ENCODE data around the gene GPANK1. TPM values are rescaled to one million over a fixed set of nuclear protein-coding genes. Genes with fewer than 3 reads are reported as not detected.
A peak's percentile ranks its signal among the peaks of the same experiment; 100 is the strongest.

Gene GPANK1
- total and polyA plus RNA-seq, 9 of the 15 experiments (the other 6 are each of a cell fraction or from before 2014, with no cell fraction given), result 32.2 to 111 (median 46.3) TPM

- TF ChIP-seq NEUROD1 (IDR thresholded peaks at IDR 0.05; ENCODE audit: borderline replicate concordance, low read depth, low read length, partially characterized antibody) (no peak), MYNN (IDR thresholded peaks at IDR 0.05) (no peak), MYNN (CRISPR knock-in tag; IDR thresholded peaks at IDR 0.05) (0 out of 2 replicates have a peak, but pooled peaks have one; percentile 25), TEAD2 (tag; IDR thresholded peaks at IDR 0.05) (no peak), EWSR1 (IDR thresholded peaks at IDR 0.05; ENCODE audit: borderline replicate concordance, low read depth, partially characterized antibody) (no peak), ATF1 (CRISPR knock-in tag; IDR thresholded peaks at IDR 0.05) (no peak), ATF1 (tag; IDR thresholded peaks at IDR 0.05) (no peak), ZBTB7A (IDR thresholded peaks at IDR 0.05; ENCODE audit: borderline replicate concordance, control insufficient read depth, low read depth, low read length) (peak; percentile 14; the same call in 1 of the 2 replicates), TFAP4 (CRISPR knock-in tag; IDR thresholded peaks at IDR 0.05; ENCODE audit: borderline replicate concordance) (no peak), XRCC4 (IDR thresholded peaks at IDR 0.05; ENCODE audit: extremely low read depth, insufficient read depth, insufficient read length) (no peak), E2F4 (CRISPR knock-in tag; IDR thresholded peaks at IDR 0.05; ENCODE audit: low read depth) (peak; percentile 45; the same call in 1 of the 2 replicates), MBD2 (IDR thresholded peaks at IDR 0.05; ENCODE audit: borderline replicate concordance, low read depth) (no peak), BRCA1 (IDR thresholded peaks at IDR 0.05) (no peak), BRCA1 (CRISPR knock-in tag; IDR thresholded peaks at IDR 0.05) (0 out of 2 replicates have a peak, but pooled peaks have one; percentile 79), ZNF184 (CRISPR knock-in tag; IDR thresholded peaks at IDR 0.05) (no peak), STAG1 (CRISPR knock-in tag; IDR thresholded peaks at IDR 0.05; ENCODE audit: borderline replicate concordance) (0 out of 2 replicates have a peak, but pooled peaks have one; percentile 31), SRSF1 (IDR thresholded peaks at IDR 0.05; ENCODE audit: low read depth, low read length) (no peak)
Observed at GRCh38 chr6:31707701-31708100, 42.9 kb upstream of the GPANK1 start (continued).
